ENCODE measurements around the gene IRF4.
"Not testable (repeated sequence)": the region's sequence is repeated elsewhere in the genome, so short reads cannot be mapped to it uniquely, and the experiment has no call there.

DNA sequence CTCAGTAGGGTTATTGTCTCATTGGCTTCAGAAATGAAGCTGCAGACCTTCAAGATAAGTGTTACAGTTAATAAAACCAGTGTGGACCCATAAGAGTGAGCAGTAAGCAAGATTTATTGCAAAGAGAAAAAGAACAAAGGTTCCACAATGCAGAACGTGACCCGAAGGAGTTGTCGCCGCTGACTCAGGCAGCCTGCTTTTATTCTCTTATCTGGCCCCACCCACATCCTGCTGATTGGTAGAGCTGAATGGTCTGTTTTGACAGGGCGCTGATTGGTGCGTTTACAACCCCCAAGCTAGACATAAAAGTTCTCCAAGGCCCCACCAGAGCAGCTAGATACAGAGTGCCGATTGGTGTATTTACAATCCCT is 33.9 kb downstream of the IRF4 start:
- TF ChIP-seq, protein P1, sequence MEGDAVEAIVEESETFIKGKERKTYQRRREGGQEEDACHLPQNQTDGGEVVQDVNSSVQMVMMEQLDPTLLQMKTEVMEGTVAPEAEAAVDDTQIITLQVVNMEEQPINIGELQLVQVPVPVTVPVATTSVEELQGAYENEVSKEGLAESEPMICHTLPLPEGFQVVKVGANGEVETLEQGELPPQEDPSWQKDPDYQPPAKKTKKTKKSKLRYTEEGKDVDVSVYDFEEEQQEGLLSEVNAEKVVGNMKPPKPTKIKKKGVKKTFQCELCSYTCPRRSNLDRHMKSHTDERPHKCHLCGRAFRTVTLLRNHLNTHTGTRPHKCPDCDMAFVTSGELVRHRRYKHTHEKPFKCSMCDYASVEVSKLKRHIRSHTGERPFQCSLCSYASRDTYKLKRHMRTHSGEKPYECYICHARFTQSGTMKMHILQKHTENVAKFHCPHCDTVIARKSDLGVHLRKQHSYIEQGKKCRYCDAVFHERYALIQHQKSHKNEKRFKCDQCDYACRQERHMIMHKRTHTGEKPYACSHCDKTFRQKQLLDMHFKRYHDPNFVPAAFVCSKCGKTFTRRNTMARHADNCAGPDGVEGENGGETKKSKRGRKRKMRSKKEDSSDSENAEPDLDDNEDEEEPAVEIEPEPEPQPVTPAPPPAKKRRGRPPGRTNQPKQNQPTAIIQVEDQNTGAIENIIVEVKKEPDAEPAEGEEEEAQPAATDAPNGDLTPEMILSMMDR (IDR thresholded peaks at IDR 0.05) = not testable (repeated sequence)
- TF ChIP-seq POLR2A (IDR thresholded peaks at IDR 0.05) = not testable (repeated sequence)
